ENCODE data around the gene SHBG.
A peak's percentile ranks its signal among the peaks of the same experiment; 100 is the strongest.

SHBG gene

GRCh38 chr17:7650509-7651096 is 20.7 kb downstream of the SHBG start, which contains the start of gene ATP1B2:
Gene ATP1B2 (plus strand): TSS chr17:7650926. CDS start chr17:7651519, 593 bp downstream.
- DNase-seq, result peak; percentile 60 to 74 (median 64)

DNA sequence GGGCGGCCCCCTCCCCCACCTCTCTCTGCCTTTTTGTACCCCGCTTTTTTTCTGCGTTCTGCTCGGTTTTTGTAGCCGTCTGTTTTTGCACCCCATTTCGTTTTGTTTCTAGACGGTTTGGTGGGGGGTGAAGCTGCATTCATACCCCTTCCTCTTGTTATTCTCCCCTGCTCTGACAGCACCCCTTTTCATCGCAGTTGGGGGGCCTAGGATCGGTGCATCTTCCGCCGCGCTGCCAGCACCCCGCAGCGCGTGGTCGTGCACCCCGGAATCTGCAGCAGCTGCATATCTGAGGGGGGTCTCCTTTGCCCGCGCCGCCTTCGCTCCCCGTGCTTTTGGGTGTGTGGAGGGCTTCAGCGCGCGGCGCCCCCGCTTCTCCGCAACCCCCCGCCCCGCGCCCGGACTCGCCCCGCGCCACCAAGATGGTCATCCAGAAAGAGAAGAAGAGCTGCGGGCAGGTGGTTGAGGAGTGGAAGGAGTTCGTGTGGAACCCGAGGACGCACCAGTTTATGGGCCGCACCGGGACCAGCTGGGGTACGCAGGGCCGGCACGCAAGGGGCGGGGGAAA is 21.2 kb downstream of the SHBG start:
- no peak for DNase-seq

DNA sequence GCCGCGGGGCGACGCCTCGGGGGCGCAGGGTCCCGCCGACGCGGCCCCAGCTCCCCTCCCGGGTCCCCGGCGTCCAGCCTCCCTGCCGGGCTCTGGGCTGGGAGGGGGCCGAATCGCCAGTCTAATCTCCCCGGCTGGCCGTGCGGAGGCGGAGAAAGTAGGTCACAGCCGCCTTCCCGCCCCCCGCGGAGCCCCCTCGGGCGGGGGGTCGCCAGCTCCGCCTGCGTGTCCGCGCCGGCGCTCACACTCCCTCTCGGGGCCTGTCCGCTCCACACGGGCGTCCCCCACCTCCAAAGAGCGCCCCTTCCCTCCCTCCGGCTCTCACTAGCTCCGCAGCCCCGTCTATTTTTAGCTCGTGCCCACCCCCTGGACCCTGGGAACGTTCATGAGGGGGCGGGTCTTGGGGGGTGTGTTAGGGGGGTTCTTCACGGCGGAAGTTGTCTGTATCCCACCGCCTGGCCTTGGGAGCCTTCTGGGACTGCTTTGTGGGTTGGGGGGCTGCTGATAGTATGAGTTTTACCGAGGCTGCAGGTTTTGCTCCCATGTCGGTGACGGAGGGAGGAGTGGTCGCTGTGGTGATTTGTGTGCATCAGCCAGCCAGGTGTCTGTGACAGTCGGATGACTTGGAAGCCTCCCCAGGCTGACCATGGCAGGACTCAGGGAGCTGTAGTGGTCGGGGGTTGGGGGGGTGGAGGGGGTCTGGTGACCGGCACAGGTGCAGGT is 21.9 kb downstream of the SHBG start:
- DNase-seq, result no peak

DNA sequence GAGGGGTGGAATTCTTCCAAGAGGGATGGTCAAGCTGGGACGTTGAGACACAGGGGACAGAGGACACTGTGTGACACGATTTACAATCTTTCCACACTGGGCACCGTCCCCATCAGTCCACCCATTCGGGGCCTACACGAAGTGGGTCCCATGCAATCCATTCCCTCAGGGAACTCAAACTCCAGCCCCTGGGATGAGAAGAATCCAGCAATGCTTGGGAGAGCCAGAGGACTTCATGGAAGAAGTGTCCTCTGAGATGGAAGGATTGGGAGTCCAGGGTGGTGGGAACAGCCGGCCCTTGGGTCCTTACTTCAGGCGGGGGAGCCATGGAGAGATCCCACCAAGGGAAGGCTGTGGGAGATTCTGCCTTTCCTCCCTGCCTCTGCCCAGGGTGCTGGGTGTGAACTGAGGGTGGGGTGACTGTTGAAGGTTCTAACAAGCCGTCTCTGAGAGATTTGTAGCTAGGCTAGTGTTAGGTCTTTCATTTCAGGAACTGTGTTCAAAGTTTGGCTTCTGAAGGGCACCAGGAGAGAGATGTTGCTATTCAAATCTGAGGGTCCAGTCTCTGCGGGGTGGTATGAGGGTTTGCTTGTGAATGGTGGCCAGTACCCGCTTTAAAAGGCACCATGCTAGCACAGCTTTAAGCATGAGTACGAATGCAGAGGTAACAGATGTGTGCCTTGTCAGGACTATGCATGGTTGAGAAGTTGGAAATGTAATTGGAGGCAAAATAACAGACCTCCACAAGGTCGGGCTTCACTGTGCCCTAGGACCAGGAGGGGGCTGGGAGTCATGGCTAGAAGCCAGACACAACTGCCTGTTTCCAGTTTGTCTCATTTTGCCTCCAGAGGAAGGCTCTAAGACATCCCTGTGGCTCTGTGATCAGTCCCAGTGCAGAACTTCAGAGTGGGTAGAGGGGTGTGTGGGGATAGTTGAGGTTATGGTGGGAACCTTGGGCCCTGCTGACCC is 22.7 kb downstream of the SHBG start:
- DNase-seq, result no peak

DNA sequence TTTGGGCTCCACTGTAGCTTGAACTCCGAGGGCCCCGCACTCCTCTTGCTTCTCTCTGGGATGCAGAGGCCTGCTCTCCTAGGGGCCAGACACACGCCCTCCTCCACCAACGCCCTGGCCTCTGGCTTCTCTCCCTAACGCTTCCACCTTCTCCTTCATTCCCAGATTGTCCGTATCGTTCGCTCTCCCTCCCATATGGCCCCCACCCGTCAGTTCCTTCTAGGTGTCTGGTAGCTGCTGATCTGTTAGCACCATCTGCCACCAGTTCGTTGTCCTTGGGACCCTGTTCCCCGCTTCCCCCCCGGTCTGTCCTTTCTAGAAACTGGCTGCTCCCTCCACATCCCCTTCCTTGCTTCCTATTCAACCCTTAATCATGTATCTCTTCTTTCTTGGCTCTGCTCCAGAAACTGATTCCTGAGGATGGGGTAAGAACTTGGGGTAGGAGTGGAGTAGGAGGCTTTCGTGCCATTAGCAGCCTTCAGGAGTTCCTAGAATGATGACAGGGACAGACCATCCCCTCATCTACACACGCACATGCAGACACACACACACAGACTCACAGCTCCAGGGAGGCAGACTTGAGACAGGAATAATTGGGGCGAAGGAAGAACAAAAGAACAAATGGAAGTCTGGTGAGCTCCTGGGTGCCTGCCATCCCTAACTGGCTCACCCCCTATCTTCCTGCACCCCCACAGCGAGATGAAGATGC is 25.1 kb downstream of the SHBG start:
- no peak for DNase-seq

GRCh38 chr17:7655541-7655840 is 25.6 kb downstream of the SHBG start:
- DNase-seq, result no peak

DNA sequence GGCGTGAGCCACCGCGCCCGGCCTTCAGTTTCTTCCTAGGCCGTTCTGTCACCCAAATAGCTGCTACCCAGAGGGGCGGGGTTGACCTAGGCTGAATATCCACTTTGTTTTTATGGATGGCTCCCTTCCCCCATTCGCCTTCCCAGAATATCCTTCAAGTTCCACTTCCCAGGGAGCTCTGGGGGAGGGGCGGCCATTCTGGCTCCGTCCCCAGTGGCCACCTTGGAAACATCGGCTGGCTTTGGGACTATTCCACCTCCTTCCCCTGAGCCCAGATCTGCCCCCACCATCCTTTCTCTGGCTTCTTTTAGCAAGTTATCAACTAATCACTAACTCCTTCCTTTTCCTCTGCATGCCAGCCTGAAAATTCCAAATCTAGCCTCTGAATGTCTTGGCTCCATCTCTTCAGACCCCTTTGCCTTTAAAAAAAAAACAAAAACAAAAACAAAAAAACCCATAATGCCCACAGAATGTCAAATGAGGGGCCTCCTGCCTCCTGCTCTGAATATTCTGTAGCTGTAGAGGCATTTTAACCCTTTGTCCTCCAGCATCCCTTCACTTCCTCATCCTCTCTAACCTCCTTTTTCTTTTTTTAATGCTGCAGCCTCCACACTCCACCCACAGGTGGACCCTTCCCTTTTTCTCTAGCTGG is 27.1 kb downstream of the SHBG start:
- DNase-seq, result no peak

- DNase-seq, result no peak
Observed at GRCh38 chr17:7667656-7668406, 37.9 kb downstream of the SHBG start.

- DNase-seq, result no peak
Observed at GRCh38 chr17:7668482-7668881, 38.5 kb downstream of the SHBG start.

DNA sequence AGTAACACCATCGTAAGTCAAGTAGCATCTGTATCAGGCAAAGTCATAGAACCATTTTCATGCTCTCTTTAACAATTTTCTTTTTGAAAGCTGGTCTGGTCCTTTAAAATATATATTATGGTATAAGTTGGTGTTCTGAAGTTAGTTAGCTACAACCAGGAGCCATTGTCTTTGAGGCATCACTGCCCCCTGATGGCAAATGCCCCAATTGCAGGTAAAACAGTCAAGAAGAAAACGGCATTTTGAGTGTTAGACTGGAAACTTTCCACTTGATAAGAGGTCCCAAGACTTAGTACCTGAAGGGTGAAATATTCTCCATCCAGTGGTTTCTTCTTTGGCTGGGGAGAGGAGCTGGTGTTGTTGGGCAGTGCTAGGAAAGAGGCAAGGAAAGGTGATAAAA is 43.3 kb downstream of the SHBG start:
- peak in 1 of 5 donors; percentile 32 for DNase-seq

DNA sequence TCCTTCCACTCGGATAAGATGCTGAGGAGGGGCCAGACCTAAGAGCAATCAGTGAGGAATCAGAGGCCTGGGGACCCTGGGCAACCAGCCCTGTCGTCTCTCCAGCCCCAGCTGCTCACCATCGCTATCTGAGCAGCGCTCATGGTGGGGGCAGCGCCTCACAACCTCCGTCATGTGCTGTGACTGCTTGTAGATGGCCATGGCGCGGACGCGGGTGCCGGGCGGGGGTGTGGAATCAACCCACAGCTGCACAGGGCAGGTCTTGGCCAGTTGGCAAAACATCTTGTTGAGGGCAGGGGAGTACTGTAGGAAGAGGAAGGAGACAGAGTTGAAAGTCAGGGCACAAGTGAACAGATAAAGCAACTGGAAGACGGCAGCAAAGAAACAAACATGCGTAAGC is 45.0 kb downstream of the SHBG start:
- no peak for DNase-seq

DNA sequence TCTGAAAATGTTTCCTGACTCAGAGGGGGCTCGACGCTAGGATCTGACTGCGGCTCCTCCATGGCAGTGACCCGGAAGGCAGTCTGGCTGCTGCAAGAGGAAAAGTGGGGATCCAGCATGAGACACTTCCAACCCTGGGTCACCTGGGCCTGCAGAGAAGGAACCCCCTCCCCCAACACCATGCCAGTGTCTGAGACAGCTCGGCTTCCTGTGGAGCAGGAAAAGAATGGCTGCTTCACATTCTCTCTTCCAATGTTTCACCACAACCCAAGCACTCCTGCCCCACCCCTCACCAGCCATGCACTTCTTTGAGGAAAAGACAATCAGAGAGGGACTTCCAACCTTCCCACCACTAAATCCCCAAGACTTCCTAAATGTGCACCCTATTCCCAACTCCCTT is 46.6 kb downstream of the SHBG start:
- DNase-seq, result no peak

GRCh38 chr17:7677388-7678067 is 47.6 kb downstream of the SHBG start:
- DNase-seq, result no peak
